ENCODE results near the gene TAF10.
A peak's percentile ranks its signal among the peaks of the same experiment; 100 is the strongest.

Gene TAF10

GRCh38 chr11:6616596-6617250, 4.7 kb upstream of the TAF10 start:
- CTCF ChIA-PET, result no interaction called here
- no peak overlapping the region for H3K27ac ChIP-seq
- POLR2A ChIA-PET (ENCODE audit: low non-redundant PET), result no interaction called here

GRCh38 chr11:6615882-6616585, 4.0 kb upstream of the TAF10 start:
- H3K27ac ChIP-seq, result no peak overlapping the region
- TF ChIP-seq CTCF (conservative IDR thresholded peaks at IDR 0.05; ENCODE audit: low read depth), result no peak
- no peak for DNase-seq (ENCODE audit: low spot score)
- ChIA-PET CTCF (no interaction called here), POLR2A (ENCODE audit: low non-redundant PET) (no interaction called here)

More at GRCh38 chr11:6616596-6617250, 4.7 kb upstream of the TAF10 start:
- no peak for TF ChIP-seq CTCF (conservative IDR thresholded peaks at IDR 0.05; ENCODE audit: low read depth)
- DNase-seq (ENCODE audit: low spot score), result no peak

GRCh38 chr11:6615046-6615445, 3.0 kb upstream of the TAF10 start:
- POLR2A ChIA-PET (ENCODE audit: low non-redundant PET), result no interaction called here
- DNase-seq (ENCODE audit: low spot score), result no peak

GRCh38 chr11:6614446-6614845, 2.4 kb upstream of the TAF10 start:
- ChIA-PET CTCF (no interaction called here), POLR2A (ENCODE audit: low non-redundant PET) (no interaction called here)
- no peak for DNase-seq (ENCODE audit: low spot score)
- no peak overlapping the region for H3K27ac ChIP-seq
- no peak for TF ChIP-seq CTCF (conservative IDR thresholded peaks at IDR 0.05; ENCODE audit: low read depth)

More at GRCh38 chr11:6615046-6615445, 3.0 kb upstream of the TAF10 start:
- CTCF ChIA-PET, result no interaction called here
- no peak for TF ChIP-seq CTCF (conservative IDR thresholded peaks at IDR 0.05; ENCODE audit: low read depth)
- no peak overlapping the region for H3K27ac ChIP-seq

- TF ChIP-seq CTCF (conservative IDR thresholded peaks at IDR 0.05; ENCODE audit: low read depth), result no peak
- H3K27ac ChIP-seq, result no peak overlapping the region
- CTCF ChIA-PET, result interaction anchor here (0.7 kb wide), 2 partner anchors 12 to 87 kb away, joined by 3 read pairs; no protein-coding TSS in a partner anchor
- POLR2A ChIA-PET (ENCODE audit: low non-redundant PET), result no interaction called here
- DNase-seq (ENCODE audit: low spot score), result no peak
Measured at GRCh38 chr11:6613496-6613895, 1.5 kb upstream of the TAF10 start.

GRCh38 chr11:6611963-6612212, 128 bp downstream of the TAF10 start:
- DNase-seq (ENCODE audit: low spot score), result no peak
- H3K27ac ChIP-seq, result peak overlapping the region; percentile 99
- ChIA-PET POLR2A (ENCODE audit: low non-redundant PET) (interaction anchor here (0.6 to 1.0 kb wide), 2 partner anchors 9 to 988 kb away, joined by 4 read pairs; no protein-coding TSS in a partner anchor), CTCF (interaction anchor here (0.6 kb wide), 1 partner anchor 19 kb away, joined by 3 read pairs; no protein-coding TSS in a partner anchor)
- no peak for TF ChIP-seq CTCF (conservative IDR thresholded peaks at IDR 0.05; ENCODE audit: low read depth)
